Activated T-helper 1 cell treated with Interleukin-2 at 50 U/mL for 16 hours (primary cell): ENCODE measurements around the gene IGSF8.

Experiments used
- DNase-seq: peaks from one replicate; pipeline ENCODE4 v3.0.0-alpha.2; 2020; ENCODE audit warnings: low read depth

IGSF8 gene

DNA sequence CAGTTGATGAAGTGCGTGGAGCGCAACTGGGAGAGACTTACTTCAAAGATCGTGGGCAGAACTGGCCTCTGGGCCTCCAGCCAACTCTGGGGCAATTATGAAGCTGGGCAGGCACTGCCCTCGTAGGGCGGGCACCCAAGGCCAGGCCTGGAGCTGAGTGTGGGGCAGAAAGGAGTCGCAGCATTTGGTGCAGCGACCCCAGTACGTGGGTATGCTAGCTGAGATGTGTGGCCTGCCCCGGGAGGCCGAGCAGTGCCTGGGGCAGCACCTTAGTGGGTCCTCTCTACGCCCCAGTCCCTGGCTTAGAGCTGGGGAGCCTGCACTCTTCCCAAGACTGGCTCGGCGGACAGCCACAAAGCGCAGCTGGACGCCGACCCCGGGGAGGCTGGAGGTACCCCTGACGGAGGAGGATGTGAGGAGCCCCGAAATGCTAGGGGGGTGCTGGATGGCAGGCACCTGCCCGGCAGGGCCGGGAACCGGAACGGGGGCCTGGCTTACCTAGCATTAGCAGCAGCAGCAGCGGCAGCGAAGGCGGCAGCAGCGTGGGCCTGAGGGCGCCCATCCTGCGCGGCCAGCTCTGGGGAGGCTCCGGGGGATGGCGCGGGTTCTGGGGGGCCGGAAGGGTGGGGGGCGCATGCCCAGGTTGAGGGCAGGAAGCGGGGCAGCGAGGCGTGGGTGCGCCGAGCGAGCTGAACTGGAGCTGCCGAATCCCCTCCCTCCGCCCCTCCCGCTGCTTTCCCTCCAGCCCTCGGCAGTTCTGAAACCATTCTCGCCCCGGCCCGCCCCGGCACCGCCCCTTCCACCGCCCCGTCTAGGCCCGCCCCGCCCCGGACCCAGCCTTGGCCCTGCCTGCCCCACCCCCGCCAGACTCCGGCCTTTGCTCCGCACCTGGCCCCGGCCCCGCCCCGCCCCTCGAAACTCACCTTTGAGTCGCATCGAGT lies at the start of gene IGSF8:
Gene IGSF8, minus strand, starts transcription at position 709 of the 941 bp plus-strand sequence. Its CDS starts 147 bp downstream, at position 562.
- DNase-seq: peak; percentile 88

- DNase-seq: no peak
Observed at GRCh38 chr1:160148121-160148520, 49.7 kb upstream of the IGSF8 start.

- no peak for DNase-seq
Observed at GRCh38 chr1:160146107-160146506, 47.7 kb upstream of the IGSF8 start.

DNA sequence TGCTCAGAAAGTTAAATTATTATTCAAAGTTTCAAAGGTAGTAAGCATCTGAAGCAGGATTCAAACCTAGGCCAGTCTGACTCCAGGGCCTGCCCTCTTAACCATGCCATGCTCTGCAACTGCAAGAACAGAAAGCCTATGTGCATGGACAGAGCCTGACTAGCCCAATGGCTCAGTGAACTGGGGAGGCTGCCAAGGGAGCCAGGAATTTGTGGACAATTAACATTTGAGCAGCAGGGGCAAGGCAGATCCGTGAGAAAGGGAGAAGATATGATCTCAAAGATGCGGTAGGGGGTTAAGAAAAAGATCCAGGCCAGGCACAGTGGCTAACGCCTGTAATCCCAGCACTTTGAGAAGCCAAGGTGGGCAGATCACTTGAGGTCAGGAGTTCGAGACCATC lies 46.5 kb upstream of the IGSF8 start:
- no peak for DNase-seq

- no peak for DNase-seq
Observed at GRCh38 chr1:160143695-160144094, 45.3 kb upstream of the IGSF8 start.

DNA sequence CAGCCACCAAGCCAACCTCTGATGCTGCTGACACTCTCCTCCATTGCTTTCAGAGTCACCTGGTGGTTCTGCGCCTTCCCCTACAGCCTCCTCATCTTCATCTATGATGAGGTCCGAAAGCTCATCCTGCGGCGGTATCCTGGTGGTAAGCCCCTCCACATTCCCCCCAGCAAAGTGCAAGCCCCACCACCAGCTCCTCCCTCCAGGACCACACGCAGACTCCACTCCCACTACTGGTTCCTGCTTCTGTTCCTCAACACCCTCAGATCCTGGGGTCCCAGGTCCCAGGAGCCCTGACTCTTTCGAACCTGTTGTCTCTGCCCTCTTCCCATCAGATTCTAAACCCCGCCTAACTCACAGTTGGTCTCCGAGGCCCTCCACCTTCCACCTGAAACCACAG lies 41.4 kb upstream of the IGSF8 start:
- no peak for DNase-seq

DNA sequence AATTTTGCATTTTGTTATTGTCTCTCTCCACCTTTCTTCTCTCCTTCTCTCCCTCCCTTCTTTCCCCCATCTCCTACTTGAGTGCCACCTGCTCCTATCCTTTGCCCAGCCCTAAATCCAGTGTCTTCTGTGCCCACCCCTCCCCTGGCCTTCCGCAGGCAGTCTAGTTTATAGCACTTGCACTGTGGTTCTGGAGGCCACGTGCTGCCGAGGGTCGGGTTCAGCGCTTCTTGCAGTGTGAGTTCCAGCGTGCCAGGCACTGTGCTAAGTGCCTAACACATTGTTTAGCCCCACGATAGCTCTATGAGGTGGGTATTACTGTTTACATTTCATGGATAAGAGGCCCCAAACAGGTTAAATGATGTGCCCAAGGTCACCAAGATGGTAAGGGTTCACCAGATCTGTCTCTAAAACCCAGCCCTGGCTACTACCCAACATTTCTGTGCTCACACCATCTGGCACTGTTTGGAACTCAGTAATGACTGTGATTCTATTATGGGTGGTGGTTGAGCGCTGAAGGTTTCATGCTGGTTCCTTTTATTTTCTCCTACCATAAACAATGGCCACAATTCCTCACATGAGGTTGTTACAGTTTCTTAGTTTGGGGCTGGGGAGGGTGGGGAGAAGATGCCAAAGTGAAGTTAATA lies 38.9 kb upstream of the IGSF8 start:
- no peak for DNase-seq

DNA sequence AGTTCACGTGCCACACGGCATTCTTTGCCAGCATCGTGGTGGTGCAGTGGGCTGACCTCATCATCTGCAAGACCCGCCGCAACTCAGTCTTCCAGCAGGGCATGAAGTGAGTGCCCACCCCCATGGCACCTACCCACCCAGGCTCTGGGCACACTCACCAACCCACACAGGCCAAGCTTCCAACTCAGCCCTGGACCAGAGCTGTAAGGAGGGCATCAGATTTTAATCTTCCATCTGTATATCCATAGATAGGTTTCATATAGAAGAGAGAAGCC lies 38.4 kb upstream of the IGSF8 start:
- DNase-seq: no peak

DNA sequence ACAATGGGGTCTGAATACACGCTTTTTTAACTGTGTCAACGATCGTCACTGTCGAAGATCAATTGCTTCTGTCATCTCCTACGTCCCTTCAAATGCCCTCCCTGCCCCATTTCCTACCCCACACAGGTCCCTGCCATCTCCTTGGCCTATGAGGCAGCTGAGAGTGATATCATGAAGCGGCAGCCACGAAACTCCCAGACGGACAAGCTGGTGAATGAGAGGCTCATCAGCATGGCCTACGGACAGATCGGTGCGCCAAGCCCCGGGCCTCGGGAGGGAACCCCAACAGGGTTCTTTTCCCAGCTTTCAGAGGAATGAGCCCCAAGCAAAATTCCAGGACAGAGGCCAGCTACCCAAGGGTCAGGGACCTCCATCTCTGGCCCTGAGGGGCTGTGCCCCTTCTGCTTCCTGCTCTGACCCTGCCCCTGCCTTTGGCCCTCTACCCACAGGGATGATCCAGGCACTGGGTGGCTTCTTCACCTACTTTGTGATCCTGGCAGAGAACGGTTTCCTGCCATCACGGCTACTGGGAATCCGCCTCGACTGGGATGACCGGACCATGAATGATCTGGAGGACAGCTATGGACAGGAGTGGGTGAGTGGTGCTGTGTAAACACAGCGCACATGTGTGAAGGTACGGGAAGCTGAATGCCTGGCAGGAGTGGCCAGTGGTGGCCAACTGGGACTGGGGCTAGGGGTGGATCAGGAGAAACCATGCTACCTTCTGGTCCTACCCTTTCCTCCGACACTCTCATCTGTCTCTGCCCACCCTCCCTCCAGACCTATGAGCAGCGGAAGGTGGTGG lies 37.9 kb upstream of the IGSF8 start:
- DNase-seq: no peak

GRCh38 chr1:160134791-160135572 lies 36.6 kb upstream of the IGSF8 start:
- DNase-seq: no peak

DNA sequence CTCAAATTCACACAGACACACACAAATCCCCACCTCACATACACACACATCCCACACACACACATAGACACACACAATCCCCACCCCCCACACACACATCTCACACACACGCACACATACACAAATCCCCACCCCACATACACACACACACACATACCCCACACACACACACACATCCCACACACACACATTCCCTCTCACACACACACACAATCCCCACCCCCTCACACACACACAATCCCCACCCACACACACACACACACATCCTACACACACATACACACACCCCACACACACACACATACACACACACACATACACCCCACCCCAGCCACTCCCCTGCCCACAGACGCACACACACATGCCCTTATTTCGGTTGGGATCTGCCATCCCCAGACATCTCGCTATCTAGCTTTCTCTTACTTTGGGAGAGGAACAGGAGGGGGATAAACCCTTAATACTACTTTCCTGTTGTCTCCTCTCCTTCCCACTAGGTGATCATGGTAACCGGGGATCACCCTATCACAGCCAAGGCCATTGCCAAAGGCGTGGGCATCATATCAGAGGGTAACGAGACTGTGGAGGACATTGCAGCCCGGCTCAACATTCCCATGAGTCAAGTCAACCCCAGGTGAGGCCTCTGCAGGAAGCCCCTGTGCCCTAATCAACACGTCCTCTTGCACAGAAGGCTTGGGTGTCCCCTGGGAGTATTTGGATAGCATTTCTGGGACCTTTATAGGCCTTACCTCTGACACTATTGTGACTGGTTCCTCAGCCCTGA lies 35.8 kb upstream of the IGSF8 start:
- no peak for DNase-seq

DNA sequence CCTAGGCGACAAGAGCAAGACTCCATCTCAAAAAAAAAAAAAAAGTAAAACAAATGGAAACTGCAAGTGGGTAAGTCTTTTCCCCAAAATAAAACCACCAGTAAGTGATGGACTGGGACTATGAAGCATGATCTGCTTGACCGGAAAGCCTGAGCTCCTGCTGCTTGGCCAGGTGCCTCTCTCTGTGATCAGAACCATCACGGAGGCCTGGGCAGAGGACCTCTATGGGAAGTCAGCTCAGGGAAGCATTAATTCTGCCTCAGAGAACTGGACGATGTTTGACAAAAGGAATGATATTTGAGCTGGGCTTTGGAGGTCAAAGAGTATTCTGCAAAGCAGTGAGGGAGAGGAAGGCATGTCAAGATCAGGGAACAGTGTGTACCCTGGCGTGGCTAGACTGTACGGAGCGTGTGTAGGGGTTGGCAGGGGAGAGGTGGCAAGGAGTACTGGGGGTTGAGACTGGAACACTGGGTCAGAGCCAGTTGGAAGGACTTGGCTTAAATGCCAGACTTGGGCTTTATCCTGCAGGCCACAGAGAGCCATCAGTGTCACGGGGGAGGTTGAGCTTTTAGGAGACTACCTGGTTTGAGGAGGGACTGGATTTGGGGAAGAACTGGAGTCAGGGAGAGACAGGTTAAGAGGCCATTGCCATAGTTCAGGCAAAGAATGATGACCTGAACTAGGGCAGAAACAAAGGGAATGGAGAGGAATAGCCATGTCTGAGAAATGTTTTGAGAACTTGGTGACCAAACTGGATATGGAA lies 33.6 kb upstream of the IGSF8 start:
- no peak for DNase-seq

- DNase-seq: no peak
Observed at GRCh38 chr1:160130939-160131338, 32.5 kb upstream of the IGSF8 start.

- no peak for DNase-seq
Observed at GRCh38 chr1:160130486-160130885, 32.1 kb upstream of the IGSF8 start.

DNA sequence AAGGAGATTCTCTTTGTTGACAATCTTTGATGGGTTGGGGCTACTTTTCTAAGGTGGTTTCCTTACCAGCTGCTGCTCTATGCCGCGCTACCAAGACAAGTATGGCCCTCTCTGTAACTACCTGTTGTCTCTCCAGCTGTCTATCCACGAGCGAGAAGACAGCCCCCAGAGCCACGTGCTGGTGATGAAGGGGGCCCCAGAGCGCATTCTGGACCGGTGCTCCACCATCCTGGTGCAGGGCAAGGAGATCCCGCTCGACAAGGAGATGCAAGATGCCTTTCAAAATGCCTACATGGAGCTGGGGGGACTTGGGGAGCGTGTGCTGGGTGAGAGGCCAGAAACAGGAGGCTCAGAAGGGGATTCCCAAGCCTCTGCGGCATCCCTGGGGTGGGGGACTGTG lies 31.5 kb upstream of the IGSF8 start:
- DNase-seq: no peak

- no peak for DNase-seq
Observed at GRCh38 chr1:160129558-160129957, 31.1 kb upstream of the IGSF8 start.

GRCh38 chr1:160129046-160129445 lies 30.6 kb upstream of the IGSF8 start:
- no peak for DNase-seq

- no peak for DNase-seq
Observed at GRCh38 chr1:160128636-160129035, 30.2 kb upstream of the IGSF8 start.

DNA sequence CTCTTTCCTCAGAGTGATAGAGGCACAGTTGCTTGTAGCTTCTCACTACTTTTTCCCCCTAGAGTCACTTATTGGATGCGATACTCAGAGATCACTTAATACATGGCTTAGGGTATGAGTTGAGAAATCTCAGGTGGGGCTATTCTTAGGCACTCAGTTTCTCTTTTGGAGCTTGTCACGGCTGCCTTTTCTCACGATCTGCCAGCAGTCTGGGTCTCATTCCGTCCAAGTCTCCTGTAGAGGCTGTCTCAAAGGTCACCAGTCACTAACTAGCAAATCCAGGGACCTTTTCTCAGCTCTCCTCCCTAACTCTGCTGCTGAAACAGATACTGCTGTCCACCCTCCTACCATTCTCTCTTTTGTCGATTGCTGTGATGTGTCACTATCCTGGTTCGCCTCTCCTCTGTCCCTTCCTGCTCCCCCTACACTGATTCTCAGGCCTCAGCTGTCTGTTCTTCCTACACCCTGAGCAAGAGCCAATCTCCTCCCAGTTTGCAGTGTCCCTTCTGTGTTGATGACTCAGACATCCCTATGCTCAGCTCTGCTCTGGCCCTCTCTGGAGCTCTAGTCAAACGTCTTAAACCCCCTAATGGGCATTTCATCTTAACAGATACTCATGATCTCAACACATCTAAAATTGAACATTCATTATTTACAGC lies 29.6 kb upstream of the IGSF8 start:
- DNase-seq: no peak

DNA sequence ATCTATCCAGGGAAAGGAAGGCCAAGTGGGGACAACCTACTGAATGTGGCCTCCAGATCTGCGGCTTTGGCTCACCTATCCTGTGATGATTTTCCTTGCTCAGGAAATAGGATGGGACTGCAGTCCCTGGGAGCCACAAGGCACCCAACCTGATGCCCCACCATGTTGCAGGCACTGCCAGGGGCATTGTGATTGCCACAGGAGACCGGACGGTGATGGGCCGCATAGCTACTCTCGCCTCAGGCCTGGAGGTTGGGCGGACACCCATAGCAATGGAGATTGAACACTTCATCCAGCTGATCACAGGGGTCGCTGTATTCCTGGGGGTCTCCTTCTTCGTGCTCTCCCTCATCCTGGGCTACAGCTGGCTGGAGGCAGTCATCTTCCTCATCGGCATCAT lies 29.0 kb upstream of the IGSF8 start:
- no peak for DNase-seq
